Caki2 (cell line): ENCODE measurements around the gene OR3A2. TPM values are rescaled to one million over a fixed set of nuclear protein-coding genes. Genes with fewer than 3 reads are reported as not detected.
A peak's percentile ranks its signal among the peaks of the same experiment; 100 is the strongest.
"Not testable (repeated sequence)": the region's sequence is repeated elsewhere in the genome, so short reads cannot be mapped to it uniquely, and the experiment has no call there.

Source experiments
- DNase-seq: peaks from one replicate; pipeline ENCODE4 v3.0.0-alpha.2; 2015; ENCODE audit warnings: low read depth
- in situ Hi-C: cut with HindIII; loops from 2 replicates; pipeline ENCODE4 v1.10.0; 2016; ENCODE audit warnings: low sequenced_read_pairs, low pct_unique_long_range_greater_than_20kb, mixed read lengths
- total RNA-seq: library from RNA; depleted of rRNA; stranded (reverse); fragments of >200 nt; shearing (Covaris generic); gene quantifications from 2 replicates; pipeline ENCODE4 v1.2.3, GENCODE V29; 2014; ENCODE audit warnings: low replicate concordance; rRNA removed

Gene OR3A2
- not detected in 2 replicates for total RNA-seq

- no peak for DNase-seq
- in situ Hi-C loops = no loop called here
Measured at GRCh38 chr17:3385869-3386816, at the start of gene OR3A2. TSS of gene OR3A2 (minus strand) at chr17:3386308.

DNA sequence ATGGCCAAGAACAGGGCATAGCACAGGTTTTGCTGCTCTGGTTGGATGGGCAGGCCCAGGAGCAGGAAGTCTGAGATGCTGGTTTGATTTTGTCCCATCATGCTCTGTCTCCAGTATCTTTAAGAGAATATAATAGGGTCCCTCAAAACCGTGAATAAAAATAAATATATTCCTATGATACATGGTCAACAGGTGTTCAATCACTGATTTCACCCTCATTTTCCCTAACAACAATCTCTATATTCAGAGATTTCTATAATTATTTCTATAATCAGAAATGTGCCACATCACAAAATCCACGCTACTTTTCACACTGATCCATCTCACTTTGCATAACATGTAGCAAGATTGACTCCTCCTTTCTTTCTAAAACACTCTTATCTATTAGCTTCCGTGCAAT, 47.6 kb upstream of the OR3A2 start, which contains the start of gene OR1E2:
Gene OR1E2, minus strand, starts transcription at position 101 of the 400 bp plus-strand sequence. Its CDS starts 0 bp downstream, at position 101.
- in situ Hi-C loops = no loop called here
- DNase-seq = no peak

DNA sequence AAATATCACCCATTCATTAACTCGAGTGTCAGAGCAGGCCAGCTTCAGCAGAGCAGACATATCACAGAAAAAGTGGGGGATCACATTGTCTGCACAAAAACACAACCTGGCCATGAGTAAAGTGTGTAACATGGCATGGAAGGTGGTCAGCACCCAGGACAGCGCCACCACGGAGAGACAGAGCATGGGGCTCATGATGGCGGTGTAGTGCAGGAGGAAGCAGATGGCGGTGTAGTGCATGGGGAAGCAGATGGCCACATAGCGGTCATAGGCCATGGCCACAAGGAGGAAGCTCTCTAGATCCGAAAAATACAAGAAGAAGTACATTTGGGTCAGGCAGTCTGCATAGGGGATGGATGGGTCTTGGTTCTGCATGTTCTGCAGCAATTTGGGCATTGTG, 47.1 kb upstream of the OR3A2 start:
- in situ Hi-C loops, DNase-seq: not testable (repeated sequence)

DNA sequence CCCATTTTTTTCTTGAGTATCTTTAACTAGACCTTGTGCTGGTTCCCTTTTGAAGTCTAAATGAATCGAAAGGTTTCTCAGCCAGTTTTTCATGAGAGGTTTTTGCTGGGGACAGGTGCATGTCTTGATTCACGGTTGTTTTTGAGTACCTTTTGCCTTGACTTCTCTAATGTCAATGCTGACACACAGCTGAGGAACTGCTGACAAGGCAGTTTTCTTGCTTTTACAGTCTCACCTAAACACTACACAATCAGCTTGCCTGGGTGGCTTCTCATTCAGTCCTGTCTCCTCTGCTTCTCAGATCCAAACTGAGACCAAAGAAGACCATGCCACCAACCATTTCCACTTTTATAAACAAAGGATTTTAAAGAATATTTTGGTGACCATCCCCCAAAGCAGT, 32.1 kb upstream of the OR3A2 start:
- DNase-seq = no peak
- in situ Hi-C loops = no loop called here

- in situ Hi-C loops = no loop called here
- DNase-seq = no peak
Measured at GRCh38 chr17:3415610-3416009, 29.5 kb upstream of the OR3A2 start.

DNA sequence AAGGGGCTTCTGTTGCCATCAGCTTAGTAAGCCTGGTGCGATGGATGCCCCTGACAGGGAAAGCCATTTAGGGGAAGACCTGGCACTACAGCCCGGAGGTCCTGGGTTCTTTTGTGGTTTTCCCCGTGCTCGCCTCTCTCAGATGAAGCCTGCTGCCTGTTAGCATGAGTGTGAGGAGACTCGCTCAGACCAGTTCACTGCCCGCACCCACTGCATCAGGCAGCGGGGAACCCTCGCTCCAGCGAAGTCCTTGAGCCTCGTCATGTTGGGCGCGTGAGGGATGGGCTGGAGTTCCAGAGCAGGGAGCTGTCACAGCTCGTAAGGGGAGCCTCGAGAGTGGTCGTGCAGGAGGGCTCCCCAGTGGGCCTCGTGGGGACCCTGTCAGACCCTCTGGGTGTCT, 26.1 kb upstream of the OR3A2 start:
- DNase-seq, in situ Hi-C loops: not testable (repeated sequence)

GRCh38 chr17:3411070-3411469, 25.0 kb upstream of the OR3A2 start, which contains the start of gene OR3A3:
TSS of gene OR3A3 (plus strand) at chr17:3411370.
- DNase-seq = no peak
- in situ Hi-C loops = no loop called here

DNA sequence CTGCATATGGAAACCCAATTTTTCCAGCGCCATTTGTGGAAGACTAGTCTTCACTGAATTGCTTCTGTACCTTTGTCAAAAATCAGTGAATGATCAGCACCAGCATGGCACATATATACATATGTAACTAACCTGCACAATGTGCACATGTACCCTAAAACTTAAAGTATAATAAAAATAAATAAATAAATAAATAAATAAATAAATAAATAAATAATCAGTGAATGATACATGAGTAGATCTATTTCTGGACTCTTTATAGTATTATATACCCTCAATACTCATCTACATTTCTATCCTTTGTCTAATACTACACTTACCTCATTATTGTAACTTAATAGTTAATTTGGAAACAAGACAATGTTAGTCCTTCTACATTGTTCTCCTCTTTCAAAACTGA, 17.7 kb upstream of the OR3A2 start:
- in situ Hi-C loops, DNase-seq: not testable (repeated sequence)

GRCh38 chr17:3401786-3402185, 15.7 kb upstream of the OR3A2 start:
- in situ Hi-C loops = no loop called here

DNA sequence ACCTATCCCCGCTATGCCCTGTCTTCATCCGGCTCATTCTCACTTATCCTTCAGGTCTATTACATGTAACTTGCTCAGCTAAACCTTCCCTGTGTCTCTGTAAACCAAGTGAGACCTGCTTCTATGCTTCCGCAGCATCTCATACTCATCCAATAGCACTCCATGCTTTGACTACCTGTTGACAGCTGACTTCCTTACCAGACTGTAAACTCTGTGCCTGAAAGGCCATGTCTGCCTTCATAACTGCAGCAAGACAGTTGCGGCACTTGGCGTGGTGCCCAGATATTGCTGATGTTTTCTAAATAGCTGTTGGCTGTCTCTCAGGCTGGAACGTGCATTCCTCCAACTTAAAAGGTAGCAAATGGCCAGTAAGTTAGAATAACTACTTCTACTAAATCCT, 13.9 kb upstream of the OR3A2 start:
- DNase-seq = no peak
- in situ Hi-C loops = no loop called here

More at GRCh38 chr17:3401786-3402185, 15.7 kb upstream of the OR3A2 start:
- no peak for DNase-seq

GRCh38 chr17:3398310-3398709, 12.2 kb upstream of the OR3A2 start, which contains the start of gene OR1E1:
TSS of gene OR1E1 (minus strand) at chr17:3398410. CDS start at chr17:3398410, 0 bp downstream.
- DNase-seq = no peak
- in situ Hi-C loops = no loop called here

- in situ Hi-C loops = not testable (repeated sequence)
- DNase-seq = peak; percentile 9
Measured at GRCh38 chr17:3397801-3398200, 11.7 kb upstream of the OR3A2 start.

DNA sequence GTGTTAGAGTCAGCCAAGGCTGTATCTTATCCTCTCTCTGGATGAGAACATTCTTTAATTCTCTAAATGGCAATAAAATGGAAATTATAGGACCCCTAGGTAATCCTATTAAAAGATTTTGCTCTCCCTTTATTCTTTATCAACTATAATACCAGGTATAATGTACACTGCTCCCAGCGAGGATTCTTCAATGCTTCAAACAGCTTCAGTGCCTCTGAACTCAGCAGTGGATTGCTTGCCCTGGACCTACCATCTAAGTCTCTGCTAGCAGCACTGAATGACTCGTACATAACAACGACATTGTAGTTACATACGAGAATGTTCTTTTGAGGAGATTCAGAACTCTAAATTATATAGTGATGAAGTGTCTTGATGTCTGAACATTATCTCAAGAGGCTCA, 3.7 kb upstream of the OR3A2 start:
- in situ Hi-C loops = no loop called here
- no peak for DNase-seq

DNA sequence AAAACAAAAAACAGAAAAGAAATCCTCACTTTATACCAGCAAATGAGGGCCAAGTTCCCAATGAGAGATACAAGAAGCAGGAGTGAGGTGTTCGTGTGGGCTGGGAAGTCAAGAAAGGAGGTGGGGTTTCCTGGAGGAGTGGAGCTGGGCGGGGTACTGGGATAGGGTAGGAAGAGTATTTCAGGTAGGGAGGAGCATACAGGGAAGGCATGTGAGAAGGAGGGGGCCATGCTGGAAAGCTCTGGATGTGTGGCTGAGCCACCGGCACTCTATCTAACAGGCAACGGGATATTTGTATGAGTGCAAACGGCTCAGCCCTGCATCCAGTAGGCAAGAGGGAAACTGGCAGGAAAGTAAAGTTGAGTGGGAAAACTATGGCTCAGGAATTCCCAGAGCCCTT, 4.2 kb downstream of the OR3A2 start:
- in situ Hi-C loops = no loop called here
- no peak for DNase-seq

DNA sequence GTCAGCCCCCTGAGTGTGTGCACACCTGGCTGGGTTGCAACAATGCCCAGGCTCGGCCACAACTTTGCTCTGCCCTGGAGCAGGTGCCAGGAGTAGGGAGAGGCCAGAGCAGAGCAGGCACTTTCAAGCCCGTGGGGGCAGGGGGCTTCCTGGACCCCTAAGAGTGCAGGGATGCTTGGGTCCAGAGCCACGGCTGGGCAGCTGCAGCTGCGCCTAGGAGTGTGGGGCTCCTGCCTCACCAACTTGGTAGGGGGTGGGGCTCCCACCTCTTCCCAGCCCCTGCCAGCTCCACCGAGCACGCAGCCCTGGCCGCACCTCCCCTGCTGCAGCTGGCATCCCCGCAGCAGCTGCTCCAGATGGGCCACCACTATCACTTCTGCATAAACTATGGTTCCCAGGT, 7.8 kb downstream of the OR3A2 start:
- in situ Hi-C loops = no loop called here

GRCh38 chr17:3371167-3371566, 14.9 kb downstream of the OR3A2 start:
- in situ Hi-C loops, DNase-seq: not testable (repeated sequence)

More for the DNA sequence above, 7.8 kb downstream of the OR3A2 start:
- no peak for DNase-seq

- in situ Hi-C loops = not testable (repeated sequence)
Measured at GRCh38 chr17:3342782-3343181, 43.3 kb downstream of the OR3A2 start.

GRCh38 chr17:3335876-3336275, 50.2 kb downstream of the OR3A2 start:
- in situ Hi-C loops = no loop called here
- DNase-seq = no peak

More at GRCh38 chr17:3342782-3343181, 43.3 kb downstream of the OR3A2 start:
- not testable (repeated sequence) for DNase-seq

GRCh38 chr17:3318336-3318735, 67.8 kb downstream of the OR3A2 start:
- in situ Hi-C loops = no loop called here
- DNase-seq = no peak
